ENCODE measurements around the gene EMILIN3.

The EMILIN3 gene

DNA sequence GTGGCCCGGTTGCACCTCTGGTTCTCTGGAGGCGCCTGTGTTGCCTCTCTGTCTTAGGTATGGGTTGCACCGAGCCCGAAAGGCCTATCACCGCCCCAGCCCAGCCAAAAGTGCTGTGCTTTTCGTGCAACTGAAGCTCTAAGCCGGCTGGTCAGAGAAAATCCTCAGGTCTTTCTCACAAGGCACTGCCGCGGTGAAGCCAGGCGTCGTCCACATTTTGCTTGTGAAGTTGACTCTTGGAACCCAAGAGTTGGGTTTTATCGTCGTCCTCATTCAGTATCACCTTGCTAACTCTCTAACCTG is 726 bp upstream of the EMILIN3 start:
- TF ChIP-seq, protein P1, sequence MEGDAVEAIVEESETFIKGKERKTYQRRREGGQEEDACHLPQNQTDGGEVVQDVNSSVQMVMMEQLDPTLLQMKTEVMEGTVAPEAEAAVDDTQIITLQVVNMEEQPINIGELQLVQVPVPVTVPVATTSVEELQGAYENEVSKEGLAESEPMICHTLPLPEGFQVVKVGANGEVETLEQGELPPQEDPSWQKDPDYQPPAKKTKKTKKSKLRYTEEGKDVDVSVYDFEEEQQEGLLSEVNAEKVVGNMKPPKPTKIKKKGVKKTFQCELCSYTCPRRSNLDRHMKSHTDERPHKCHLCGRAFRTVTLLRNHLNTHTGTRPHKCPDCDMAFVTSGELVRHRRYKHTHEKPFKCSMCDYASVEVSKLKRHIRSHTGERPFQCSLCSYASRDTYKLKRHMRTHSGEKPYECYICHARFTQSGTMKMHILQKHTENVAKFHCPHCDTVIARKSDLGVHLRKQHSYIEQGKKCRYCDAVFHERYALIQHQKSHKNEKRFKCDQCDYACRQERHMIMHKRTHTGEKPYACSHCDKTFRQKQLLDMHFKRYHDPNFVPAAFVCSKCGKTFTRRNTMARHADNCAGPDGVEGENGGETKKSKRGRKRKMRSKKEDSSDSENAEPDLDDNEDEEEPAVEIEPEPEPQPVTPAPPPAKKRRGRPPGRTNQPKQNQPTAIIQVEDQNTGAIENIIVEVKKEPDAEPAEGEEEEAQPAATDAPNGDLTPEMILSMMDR (IDR thresholded peaks at IDR 0.05) = no peak

DNA sequence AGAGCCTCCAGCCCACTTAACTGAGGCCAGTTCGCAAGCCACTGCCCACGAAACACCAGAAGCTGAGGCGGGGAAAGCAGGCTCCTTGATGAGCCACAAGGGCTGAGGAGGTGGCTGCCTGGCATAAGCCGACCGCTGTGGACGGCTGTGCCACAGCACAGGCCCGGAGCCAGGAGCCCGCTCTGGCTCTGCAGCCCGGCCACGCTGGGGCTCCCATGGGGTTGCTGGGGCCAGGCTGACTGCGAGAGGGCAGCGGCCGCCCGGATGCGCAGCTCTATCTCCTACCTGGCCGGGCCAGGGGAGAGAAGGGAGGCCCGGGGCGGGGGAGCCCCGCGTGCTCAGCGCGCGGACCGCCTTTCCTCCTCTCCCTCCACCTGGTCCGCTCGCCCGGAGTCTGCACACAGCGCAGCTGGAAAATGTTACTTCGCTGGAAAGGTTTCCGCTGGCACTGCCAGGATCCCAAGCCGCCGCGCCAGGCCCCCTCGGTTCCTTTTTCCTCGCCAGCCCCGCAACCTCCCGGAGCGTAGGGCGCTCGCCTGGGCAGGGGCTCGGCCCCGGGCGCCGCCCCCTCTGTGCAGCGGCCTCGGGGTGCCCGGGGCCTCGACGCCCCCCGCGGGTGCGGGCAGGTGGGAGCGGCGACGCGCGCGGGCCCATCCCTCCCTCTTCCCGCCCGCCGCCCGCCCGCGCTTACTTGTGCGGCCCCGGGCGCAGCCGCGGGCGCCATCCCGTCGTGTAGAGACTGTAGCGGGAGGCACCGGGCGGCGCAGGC is 657 bp downstream of the EMILIN3 start:
- TF ChIP-seq, protein P1 (IDR thresholded peaks at IDR 0.05) = no peak

DNA sequence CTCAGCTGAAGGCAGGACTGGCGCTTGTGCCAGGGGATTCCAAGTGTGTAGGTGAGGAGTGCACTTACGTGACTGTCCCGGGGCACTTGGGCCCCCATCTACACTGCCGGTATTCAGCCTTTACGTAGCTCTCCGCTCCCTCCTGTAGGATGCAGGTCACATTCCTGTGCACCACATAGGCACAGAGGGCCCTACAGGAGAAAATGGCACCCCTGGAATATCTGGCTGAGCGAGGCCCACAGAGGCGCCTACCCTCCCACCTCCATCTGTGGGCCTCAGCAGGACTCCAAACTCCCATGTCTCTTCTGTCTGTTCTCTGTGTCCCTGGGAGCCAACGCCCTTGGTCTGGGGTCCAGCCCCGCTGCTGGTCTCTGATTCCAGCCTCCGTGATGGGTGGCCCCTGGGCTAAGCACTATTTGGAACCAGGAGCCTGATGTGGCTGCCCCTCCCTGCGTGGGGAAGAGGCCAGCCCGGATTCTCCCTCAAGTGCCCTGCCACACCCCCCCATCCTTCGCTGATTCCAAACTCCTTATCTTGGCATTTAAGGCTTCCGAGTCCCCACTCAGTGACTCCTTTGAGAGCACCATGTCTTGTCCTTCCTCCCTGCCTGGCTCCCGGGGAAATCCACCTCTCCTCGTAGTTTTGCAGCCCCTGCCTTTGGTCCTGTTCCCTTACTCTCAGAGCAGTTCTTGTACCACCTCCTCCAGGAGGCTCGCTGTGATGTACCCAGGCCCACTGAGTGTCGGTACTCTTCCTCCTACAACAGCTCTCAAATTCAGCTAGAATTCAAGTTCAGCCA is 1.5 kb downstream of the EMILIN3 start:
- TF ChIP-seq, protein P1 (IDR thresholded peaks at IDR 0.05) = no peak

DNA sequence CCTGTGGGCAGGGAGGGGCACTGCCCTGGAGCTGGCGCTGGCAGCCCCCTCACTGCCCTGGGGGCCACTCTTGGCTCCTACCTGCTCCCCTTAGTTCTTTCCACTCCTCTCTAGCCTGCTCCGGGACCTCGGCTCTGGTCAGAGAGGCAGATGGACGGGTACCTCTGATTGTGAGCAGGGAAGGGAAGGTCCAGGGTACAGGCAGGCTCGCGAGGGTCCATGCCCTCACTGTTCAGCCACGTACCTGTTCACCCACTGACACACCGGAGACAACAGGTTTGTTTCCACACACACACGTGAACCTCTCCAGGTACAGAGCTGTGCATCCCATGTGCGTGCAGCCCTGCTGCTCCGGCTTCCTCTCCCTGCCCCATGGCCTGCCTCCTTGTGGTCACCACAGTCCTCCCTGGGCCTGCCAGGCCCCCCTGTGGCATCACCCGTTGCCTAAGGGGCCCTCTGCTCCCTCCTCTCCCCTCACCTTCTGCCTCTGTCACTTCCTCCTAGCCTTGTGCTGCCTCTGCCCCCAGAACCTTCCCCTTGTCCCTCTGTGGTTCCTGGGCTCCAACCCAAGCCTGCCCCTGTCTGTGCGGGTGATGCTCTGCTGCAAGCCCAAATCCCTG is 2.3 kb downstream of the EMILIN3 start:
- TF ChIP-seq, protein P1 (IDR thresholded peaks at IDR 0.05) = no peak

DNA sequence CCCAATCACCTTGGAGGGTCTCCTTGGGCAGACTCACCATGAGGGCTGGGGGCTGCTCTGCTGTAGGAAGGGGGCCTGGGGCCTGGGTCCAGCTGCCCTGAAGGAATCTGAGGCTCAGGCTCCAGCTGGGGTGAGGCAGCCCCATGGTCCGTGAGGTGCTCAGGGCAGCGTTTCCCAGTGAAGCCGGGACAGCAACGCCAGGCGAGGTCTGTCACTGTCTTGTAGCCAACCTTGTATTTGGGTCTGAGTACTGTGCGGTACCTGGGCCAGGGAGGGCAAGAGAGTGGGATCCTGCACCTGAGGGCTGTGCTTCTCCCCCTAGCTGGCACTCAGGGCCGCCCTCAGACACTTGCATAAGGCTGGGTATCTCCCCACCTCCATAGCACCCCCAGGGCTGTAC is 3.0 kb downstream of the EMILIN3 start:
- TF ChIP-seq, protein P1 (IDR thresholded peaks at IDR 0.05) = no peak

DNA sequence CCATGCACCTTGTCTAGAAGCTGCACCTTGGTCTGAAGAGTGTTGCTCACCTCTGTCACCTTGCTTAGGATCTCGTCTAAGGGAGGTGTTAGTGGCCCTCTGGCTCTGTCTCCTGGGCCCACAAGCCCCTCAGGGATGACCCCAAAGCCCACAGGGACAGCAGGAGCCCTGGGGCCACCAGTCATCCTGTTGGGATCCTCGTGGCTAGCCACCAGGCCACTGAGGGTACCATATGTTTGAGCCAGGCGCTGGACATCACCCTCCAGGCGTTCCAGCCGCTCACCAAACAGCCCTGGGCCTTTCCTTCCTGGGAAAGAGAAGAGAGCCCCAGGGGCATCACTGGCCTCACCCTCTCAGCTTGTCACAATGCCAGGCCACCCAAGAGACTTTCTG is 3.9 kb downstream of the EMILIN3 start:
- TF ChIP-seq, protein P1 (IDR thresholded peaks at IDR 0.05) = no peak

DNA sequence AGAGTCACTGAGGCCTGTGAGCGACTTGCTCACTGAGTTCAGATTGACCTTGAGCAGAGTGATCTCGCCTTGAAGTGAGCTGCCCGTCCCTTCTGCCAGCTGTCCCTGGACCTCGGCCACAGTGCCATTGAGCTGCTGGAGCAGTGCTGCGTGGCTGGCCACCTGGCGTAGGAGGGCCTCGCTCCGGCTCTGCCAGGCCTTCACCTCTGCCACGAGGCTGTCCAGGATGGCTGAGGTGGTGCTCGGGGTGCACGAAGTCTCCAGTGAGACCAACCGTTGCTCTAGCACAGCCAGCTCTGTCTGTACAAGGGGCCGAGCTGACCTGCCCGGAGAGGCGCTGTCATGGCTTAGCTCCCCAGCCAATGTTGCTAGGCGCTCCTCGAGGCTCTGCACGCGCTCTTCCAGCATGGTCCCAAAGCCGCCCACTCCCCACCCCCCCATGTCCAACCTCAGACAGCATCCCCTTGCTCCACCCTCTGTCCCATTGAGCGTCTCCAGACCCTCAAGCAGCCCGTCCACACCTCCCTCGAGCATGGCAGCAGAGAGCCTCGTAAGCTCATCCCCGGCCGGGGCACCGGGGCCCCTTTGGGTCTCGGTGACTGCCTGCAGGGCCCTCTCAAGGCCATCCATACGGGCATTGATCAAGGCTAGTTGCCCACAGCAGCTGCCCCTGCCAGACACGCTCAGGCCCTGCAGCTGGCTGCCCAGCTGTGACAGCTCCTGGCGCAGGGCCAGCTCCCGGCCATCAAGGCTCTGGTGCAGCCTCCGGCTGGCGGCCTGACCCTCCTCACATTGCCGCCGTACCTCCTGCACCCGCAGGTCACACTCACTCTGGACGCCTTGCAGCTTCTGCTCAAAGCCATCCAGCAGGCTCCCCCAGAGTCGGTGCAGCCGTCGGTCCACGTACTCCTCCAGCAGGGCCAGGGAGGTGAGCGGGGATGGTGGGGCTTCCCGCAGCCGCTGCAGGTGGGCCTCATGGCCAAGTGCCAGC is 4.6 kb downstream of the EMILIN3 start:
- TF ChIP-seq, protein P1 (IDR thresholded peaks at IDR 0.05) = no peak
